CD4-positive, alpha-beta T cell treated with Interferon gamma for 1 hour (primary cell): ENCODE results near the gene PLSCR5.
A peak's percentile ranks its signal among the peaks of the same experiment; 100 is the strongest.

Experiments
- DNase-seq: peaks from one replicate; pipeline ENCODE4 v3.0.0-alpha.2; 2020

Gene PLSCR5

DNA sequence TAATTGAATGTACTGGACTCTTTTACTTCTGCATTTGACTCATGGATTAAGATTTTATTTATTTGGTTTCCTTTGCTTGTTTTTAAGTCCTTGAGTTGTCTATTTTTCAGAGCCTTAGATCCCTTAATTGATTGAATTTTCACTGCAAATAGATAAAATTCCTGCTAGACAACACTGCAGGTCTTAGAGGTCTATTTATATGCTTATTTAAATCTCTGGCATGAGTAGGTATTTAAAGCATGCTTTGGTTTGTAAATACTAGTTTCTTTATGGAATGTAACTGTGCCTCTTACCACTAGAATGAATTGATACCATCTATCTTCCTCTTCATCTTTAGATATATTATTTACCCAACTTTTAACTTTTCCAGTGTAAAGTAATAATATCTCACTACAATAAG lies 20.0 kb downstream of the PLSCR5 start:
- DNase-seq, result no peak

DNA sequence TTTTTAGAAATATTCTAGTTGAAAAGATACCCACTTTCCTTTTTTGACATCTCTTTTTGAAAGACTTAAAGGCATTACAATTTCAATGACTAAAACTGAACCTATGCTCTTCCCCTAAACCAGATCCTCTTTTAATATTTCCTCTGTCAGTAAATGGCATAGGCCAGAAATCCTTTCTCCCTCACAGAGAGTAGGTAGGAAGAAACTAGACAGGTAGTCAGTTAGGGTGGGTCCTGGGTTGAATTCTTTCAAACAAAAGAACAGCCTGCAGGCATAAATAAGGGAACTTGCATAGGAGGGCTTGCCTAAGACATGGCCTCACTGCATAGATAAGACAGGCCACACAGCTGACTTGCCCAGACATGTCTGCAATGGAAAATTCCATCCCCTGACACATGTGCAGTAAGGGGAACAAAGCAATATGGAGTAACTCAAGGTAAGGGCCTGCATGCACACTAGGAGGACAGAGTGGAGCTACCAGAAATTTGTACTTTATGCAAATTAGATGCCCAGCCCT lies 23.1 kb downstream of the PLSCR5 start:
- DNase-seq, result no peak

DNA sequence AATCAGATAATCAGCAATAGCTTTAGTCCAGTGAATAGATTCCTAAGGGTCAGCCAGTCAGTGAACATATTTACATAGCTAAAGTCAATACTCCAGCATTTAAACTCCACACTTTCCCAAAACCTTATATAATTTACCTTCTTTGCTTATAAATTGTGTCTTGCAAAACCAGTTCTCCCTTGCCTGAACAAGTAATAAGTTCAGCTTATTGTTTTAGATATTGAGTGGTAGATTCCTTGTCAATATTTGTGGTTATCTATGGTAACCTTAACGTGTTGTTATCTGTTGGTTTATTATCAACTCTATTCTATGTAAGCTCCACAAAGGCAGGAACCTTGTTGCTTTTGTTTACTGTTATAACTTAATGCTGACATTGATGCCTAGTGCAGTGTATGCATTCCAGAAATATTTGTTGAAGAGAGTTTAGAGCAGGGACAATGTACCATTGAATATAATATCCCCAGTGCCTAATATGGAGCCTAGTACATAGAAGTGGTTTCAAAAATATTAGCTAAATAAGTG lies 24.0 kb downstream of the PLSCR5 start:
- no peak for DNase-seq

DNA sequence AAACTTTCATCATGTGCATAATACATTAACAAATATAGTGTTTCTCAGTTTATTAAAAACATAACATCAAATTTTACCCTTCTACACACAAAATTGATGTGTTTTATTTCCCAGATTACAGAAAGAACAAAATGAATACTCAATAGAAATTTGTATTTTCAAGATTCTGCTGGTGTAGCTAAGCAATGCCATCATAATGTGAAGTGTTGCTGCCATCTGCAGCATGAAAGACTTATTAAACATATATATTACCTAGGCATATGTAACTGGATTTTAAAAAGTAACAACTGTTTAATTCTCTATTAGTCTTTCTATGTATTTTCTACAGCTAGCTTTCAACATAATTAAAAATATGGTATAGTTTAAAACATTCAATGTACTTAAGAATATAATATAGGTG lies 27.5 kb downstream of the PLSCR5 start:
- no peak for DNase-seq

DNA sequence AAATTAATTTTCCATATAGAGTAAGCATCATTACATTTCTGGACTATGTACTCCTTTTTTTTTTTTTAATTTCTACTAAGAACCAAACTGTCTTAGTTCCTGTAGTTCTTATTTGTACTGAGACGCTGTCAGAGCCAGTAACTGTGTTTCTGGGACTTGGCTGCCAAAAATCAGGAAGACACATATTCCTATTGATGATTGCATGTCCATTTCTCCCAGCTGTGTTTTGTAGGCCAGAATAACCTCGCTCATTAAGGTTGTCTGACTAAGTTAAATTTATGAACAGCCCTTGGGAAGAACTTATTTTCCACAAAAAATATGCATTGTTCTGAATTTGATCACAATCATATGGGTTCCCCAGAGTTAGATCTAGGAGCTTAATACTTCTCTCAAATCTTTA lies 29.5 kb downstream of the PLSCR5 start:
- DNase-seq, result no peak

DNA sequence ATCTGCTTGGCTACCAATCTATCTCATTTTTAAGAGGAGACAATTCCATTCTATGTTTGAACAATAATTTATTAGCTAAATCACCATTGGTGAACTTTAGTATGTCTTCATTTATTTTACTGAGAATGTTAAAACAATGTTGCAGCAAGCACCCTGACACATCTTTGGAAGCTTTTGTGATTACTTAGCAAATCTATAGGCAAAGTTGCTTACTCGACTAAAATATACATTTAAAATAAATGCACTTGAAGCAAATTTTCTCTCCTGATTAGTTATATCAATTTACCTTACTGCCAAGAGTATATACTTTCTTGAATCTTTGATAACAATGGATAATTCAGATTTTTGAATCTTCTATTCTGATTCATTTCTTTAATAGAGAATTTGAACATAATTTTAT lies 31.0 kb downstream of the PLSCR5 start:
- no peak for DNase-seq

DNA sequence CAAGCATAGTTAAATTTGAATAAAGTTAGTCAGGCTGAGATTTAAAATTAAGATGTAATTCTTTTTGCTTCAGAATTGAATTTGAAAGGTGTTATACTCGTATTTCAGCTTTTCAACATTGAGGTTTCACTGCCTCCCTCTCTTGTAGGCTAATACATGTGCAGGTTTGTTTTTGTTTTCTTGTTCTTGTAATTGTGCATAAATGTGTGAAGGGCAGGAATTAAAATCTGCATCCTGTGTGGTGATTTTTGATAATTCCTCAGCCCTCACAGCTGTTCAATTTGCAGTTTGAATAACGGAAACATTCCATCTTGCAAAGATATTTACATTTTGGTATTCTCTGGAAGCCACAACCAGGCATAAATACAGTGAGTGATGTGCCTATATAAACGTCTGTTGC lies 35.8 kb downstream of the PLSCR5 start:
- no peak for DNase-seq

DNA sequence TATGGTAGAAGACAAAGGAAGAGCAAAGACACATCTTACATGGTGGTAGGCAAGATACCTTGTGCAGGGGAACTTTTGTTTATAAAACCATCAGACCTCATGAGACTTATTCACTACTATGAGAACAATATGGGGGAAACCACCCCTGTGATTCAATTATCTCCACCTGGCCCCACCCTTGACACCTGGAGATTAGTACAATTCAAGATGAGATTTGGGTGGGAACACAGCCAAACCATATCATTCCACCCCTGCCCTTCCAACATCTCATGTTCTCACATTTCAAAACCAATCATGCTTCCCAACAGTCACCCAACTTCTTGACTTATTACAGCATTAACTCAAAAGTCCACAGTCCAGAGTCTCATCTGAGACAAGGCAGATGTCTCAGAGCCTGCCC lies 39.0 kb downstream of the PLSCR5 start:
- DNase-seq, result no peak

DNA sequence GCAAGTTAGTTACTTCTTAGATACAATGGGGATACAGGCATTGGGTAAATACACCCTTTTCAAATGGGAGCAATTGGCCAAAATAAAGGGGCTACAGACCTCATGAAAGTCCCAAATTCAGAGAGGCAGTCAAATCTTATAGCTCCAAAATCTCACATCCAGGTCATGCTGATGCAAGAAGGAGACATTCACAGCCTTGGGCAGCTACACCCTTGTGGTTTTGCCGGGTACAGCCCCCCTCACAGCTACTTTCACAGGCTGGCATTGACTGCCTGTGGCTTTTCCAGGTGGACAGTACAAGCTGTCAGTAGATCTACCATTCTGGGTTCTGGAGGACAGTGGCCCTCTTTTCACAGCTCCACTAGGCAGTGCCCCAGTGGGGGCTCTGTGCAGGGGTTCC lies 43.3 kb downstream of the PLSCR5 start:
- no peak for DNase-seq

DNA sequence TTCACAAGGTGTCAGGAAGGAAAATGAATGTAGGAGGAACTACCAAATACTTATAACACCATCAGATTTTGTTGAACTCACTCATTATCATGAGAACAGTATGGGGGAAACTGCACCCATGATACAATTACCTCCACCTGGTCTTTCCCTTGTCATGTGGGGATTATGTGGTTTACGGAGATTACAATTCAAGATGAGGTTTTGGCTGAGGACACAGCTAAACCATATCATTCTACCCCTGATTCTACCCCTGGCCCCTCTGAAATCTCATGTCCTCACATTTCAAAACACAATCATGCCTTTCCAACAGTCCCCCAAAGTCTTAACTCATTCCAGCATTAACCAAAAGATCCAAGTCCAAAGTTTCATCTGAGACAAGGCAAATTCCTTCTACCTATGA lies 43.7 kb downstream of the PLSCR5 start:
- DNase-seq, result no peak

DNA sequence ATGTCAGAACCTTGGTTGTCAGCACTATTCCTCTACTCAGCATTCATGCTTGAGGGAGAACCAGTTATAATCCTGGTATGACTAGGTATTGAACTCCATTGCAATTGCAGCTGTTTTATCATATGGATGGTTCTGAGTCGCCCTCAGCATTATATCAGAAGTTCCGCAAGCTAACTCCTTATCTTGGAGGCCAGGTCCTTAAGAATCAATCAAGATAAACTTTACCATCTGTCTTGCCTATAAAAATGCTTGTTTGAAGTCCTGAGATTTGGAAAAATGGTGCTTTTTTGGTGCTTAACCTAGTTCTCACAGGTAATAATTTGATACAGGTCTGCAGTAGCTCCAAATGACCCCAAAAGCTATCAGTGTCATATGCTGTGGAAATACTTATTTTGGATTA lies 44.5 kb downstream of the PLSCR5 start:
- DNase-seq, result no peak

DNA sequence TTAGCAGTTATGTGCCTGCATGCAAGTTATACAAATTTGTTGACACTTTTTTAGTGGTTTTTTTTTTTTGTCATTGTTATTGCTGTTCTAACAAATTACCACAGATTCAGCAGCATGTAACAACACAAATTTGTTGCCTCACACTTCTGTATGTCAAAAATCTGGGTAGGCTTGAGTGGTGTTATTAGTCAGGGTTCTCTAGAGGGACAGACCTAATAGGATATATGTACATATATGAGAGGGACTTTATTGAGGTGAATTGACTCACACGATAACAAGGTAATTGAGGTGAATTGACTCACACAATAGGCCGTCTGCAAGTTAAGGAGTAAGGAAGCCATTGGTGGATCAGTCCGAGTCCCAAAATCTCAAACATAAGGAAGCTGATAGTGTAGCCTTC lies 45.8 kb downstream of the PLSCR5 start:
- DNase-seq, result no peak

DNA sequence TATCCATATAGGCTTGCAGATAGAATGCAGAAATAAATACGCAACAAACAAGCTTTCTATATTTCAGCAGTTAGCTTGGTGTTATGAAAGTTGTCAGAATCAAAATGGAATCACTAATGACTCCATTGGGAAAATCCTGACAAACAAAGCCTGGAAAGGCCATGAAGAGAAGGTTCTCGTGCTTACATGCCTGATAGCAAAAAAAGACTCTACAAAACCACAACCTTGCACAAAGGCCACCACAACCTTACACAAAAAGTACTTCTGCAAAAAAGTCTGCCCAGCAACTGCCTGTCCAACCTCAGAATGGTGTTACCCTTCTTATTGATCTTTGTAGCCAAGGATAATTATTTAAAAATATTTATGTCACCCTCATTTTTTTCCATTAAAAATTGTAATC lies 46.4 kb downstream of the PLSCR5 start:
- no peak for DNase-seq

DNA sequence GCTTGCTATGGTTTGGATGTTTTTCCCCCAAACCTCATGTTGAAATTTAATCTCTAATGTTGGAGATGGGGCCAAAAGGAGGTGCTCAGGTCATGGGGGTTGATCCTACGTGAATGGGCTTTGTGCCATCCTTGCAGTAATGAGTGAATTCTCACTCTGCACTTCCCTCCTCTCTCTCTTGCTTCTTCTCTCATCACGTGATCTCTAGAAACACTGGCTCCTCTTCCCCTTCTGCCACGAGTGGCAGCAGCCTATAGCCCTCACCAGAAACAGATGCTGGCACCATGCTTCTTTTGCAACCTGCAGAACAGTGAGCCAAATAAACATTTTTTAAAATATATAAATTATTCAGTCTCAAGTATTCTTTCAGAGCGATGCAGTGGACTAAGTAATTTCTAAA lies 47.4 kb downstream of the PLSCR5 start:
- DNase-seq, result no peak

DNA sequence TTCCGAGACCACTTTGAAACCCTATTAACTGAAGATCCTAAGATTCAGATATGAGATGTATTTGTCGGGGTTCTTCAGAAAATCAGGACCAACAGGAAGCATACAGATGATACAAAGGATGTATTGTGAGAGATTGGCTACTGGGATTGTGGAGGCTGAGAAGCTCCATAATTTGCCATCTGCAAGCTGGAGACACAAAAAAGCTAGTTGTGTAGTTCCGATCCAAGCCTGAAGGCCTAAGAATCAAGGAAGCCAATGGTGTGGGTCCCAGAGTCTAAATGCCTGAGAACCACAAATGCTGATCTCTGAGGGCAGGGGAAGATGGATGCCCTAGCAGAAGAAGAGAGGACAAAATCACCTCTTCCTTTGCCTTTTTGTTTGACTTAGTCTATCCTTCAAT lies 49.8 kb downstream of the PLSCR5 start:
- DNase-seq, result no peak

DNA sequence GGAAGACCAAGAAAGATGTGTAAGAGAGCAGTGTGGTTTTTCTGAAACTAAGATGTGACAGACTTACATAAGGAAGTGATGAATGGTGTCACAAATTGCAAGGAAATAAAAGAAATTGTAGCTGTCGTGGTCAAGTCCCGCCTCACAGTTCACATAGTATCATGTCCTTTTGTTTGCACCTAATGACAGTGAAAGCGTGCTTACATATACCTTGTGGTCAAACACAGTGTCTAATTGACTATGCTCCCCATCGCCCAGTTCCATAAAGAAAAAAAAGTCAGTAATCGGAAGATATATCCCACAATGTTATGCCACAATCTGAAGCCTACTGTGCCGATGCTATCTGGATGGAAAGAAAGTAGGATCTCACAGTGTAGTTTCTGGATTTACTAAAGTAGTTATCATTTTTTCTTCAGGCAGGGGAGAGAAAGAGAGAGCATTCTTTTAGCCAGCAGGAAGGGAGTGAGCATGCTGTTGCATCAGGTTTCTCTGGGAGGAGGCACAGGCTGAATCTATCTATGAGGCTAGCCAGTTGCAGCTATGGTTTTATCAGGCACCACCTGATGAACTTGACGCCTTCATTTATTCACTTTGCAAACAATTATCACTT lies 50.9 kb downstream of the PLSCR5 start:
- no peak for DNase-seq

DNA sequence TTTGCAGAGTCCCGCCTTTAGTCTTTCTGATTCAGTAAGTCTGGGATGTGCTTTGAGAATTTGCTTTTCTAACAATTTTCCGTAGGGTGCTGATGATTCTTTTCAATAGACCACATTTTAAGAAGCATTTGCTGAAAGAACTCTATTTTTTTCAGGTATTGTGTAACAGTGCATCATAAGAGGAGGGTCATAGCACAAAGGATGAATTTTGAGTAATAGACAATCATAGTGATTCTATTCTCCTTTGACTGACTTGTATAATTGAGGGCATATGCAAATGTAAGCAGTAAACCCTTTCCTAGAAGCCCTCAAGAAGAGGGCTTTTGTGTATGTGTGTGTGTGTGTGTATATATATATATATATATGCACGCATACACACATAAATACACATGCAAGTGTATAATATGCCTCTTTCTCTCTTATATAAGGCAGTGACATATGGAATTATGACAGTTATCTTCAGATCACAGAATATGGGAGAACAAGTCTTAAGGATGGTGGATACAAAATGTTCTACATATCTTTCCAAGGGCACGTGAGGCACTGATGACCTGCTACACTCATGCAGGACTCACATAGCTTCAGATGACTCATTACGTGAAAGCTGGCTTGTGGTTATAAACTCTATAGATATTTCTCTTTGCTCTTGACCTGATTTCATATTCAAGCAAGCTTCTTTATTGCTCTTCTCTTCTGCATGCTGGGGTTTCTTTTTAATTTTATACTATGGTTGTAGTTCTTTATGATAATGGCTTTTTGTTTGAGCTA lies 54.2 kb downstream of the PLSCR5 start:
- DNase-seq, result no peak

DNA sequence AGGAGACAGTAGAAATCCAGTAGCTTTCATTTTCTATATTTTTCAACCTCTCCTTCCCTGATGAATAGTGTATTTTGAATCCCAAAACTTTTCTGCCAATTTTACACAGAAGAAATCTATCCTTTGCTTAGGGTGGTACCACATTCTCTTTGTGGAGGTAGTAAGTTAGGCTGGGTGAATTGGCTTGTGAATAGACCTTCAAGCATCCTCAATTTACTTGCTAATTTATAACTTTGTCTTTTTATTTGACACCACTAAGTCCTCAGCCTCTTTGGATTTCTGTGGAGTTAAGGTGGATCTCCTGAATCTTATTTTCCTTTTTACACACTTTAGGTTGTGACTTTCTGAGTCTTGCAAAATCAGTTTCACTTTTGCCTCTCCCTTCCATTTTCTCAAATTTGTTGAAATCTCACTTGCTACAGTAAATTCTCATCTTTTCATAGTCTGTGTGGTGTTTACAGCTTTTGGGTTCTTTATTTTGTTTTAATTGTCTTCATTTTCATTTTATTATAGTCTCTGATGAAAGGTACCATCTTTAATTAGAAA lies 55.0 kb downstream of the PLSCR5 start:
- DNase-seq, result no peak

DNA sequence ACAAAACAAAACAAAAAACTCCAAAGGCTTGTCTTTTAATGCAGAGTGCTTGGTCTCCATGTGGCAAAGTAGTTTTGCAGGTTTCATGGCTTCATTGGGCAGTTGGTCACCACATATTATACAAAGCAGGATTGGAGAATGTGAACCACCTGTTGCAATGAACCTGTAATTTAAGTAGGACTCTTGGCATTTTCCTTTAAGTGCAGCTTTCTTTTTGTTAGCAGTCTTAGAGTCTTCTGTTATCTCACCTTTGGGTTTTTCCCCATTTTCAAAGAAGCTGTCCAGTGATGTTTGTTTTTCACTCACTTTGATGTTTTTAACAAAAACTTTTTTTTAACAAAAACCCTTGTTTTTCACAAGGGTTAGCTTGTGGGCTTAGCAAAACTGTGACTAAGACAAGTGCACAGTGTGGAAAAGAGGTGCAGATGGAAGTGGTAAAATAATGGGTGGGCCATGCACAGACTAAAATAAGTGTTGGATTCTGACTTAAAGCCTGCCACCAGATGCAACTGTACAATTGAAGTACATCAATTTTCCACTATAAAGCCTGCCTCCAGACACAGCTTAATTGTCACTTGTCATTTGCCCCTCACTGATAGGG lies 57.8 kb downstream of the PLSCR5 start:
- no peak for DNase-seq

DNA sequence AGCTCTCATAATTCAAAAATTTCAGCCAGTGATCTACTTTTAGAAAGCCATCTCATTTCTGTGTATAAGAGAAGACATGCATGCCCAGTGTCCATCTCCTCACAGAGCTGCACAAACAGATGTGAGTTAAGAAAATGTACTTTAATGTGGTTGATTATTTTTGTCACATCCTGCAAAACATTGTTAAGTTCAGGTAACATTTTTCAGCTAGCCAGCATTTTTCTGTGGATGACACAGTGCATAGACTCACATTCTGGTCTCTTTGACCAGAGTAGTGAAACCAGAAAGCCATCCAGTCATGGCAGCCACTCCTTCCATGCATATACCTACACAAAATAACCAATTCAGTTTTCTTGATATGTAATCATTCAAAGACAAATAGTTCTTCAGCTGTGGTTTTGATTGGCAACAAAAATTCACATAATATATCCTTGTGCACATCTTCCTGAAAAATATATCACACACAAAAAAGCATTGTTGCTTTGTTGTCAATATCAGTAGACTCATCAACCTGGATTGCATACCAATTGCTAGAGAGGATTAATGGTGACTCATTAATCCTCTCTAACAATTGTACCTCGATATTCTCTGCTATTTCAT lies 58.7 kb downstream of the PLSCR5 start:
- no peak for DNase-seq

DNA sequence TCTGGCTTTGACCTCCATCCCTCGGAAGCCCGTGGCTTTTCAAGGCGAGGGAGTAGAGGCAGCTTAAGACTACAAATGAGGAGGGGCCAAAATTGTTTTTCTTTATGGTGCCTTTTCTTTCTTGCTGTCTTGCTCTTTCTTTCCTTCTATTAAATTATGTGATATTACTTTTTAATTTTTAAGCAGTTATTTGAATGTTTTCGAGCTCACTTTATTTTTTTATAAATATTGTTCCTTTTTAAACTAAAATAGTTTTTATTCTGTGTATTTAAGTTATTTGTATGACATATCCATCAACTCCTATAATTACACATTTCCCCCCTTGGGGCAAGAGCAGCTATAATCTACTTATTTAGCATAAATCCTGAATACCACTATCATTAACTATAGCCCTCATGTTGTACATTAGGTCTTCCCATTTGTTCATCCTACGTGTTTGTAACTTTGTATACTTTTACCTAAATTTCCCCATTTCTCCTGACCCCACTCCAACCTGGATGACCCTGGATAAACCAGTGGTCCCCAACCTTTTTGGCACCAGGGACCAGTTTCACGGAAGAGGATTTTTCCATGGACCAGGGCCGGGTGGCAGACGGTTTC lies 60.1 kb downstream of the PLSCR5 start:
- DNase-seq, result no peak

DNA sequence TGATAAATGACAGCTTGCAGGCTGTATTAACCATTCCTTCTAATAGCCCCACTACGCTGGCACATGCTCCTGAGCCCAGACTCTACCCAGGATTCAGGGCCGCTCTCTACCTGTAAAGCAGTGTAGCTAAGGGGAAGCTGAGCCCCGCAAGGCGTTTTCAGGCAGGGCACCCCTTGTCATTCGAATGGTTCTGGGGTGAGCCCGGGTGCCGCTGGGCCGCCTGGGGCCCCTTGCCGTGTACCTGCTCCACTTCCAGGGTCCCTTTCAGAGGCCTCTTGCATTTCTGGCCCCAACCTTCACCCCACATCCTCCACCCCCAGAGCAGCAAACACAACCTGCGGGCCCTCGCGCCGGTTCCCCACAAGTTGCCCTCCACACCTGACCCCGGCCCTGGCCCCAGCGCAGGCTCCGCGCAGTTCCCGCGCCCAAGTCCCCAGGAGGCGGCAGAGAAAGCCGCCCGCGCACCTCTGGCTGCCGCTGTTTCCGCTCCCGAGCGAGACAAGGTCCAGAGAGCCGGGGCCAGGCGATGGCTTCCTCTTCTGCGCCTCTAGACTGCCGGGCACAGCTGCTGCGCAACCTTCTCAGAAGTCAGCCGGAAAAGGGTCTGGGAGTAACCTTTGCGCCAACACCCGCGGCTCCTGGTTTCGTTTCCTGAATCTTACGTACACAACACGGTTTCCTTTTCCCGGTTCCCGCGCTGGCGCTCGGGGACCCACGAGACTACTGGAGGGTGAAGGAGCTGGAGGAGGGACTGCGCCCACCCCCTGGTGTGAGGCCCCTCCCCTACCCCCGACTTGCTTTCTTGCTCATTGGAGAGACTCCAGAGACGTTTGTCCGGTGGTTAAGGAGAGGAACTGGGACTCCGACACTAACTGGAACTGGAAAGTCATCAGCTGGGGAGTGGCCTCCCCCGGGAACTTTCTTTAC lies 60.9 kb downstream of the PLSCR5 start, which contains the start of gene PLSCR1:
PLSCR1 (minus strand) TSS at position 606 of the 927 bp plus-strand sequence. CDS start 8,055 bp downstream, outside the sequence.
- peak; percentile 89 for DNase-seq
